Kidney (tissue), 14 donors: ENCODE results near the gene ACAA1. TPM values are rescaled to one million over a fixed set of nuclear protein-coding genes. Genes with fewer than 3 reads are reported as not detected.
A peak's percentile ranks its signal among the peaks of the same experiment; 100 is the strongest.

ENCODE experiments used
- DNase-seq, 5 donors: peaks; one replicate each; pipeline ENCODE4 v3.0.0-alpha.2; 2013 to 2020
- FAIRE-seq: peaks from 2 replicates; lab custom pipeline; 2012; peaks lifted over from hg19 to GRCh38; lab: Jason Lieb, UNC
- H3K27ac ChIP-seq, 2 donors: one replicate each; pipeline ENCODE4 v1.7.0; 2013; ENCODE audit warnings: low read depth in 2 of 2, low read length in 2 of 2, inconsistent platforms in 1 of 2
- H3K27me3 ChIP-seq: one replicate; pipeline ENCODE4 v1.7.1; 2013; ENCODE audit warnings: low read length, inconsistent platforms; ENCODE audit not compliant: control insufficient read depth, insufficient read depth
- H3K36me3 ChIP-seq, 3 donors: one replicate each; pipeline versions ENCODE4 v1.7.0 to v1.7.1; 2013; ENCODE audit warnings: low read length in 3 of 3, control low read depth in 1 of 3, inconsistent platforms in 1 of 3; ENCODE audit not compliant: insufficient read depth in 3 of 3, control insufficient read depth in 2 of 3
- H3K4me1 ChIP-seq, 3 donors: one replicate each; pipeline versions ENCODE4 v1.7.0 to v1.7.1; 2013; ENCODE audit warnings: low read length in 3 of 3, inconsistent platforms in 1 of 3, low read depth in 1 of 3; ENCODE audit not compliant: control insufficient read depth in 2 of 3, insufficient read depth in 2 of 3
- H3K4me3 ChIP-seq, 3 donors: one replicate each; pipeline versions ENCODE4 v1.7.0 to v1.8.1; 2013; ENCODE audit warnings: low read length in 3 of 3, control low read depth in 1 of 3, inconsistent platforms in 1 of 3
- H3K9ac ChIP-seq, 3 donors: one replicate each; pipeline versions ENCODE4 v1.7.0 to v1.7.1; 2013; ENCODE audit warnings: low read length in 3 of 3, control low read depth in 1 of 3, inconsistent platforms in 1 of 3
- H3K9me3 ChIP-seq, 3 donors: one replicate each; pipeline versions ENCODE4 v1.7.0 to v1.7.1; 2013; ENCODE audit warnings: low read length in 3 of 3, control low read depth in 1 of 3, inconsistent platforms in 1 of 3; ENCODE audit not compliant: control insufficient read depth in 2 of 3, insufficient read depth in 1 of 3
- CTCF ChIP-seq: IDR thresholded peaks from 3 replicates; pipeline ENCODE4 v1.5.1; 2012; ENCODE audit warnings: mild to moderate bottlenecking, moderate library complexity, borderline replicate concordance; ENCODE audit not compliant: insufficient read depth; ENCODE audit errors: extremely low read depth
- intact Hi-C: fragments of 100-400 bp; cut with DNase I; formaldehyde crosslinking; loops from one replicate; pipeline ENCODE4 v1.11.1; 2022
- polyA plus RNA-seq: library from polyadenylated mRNA; stranded (reverse); fragments of 350-450 nt; fragmentation: Illumina TruSeq; extraction: RNeasy Lipid Tissue Mini Kit (QIAGEN cat#74804); gene quantifications from one replicate; pipeline ENCODE4 v1.2.3, GENCODE V29; 2014; ENCODE audit warnings: low read depth, low replicate concordance; ENCODE audit not compliant: insufficient read depth
- total RNA-seq: library from RNA; stranded (reverse); fragmentation: NEBNext Ultra II Directional; extraction: Animal tissue kit (Norgen Biotek cat#: 25700); gene quantifications from one replicate; pipeline ENCODE4 v1.2.1, GENCODE V29; 2021
- donor health status: control.
- donor health status: control.
- donor health status: control.
- donor health status: control.
- donor health status: control.
- donor health status: DM: yes; HTN: yes; CAD: no.
- donor health status: Normal renal cell carcinoma (clear cell type).

ACAA1 gene
- total and polyA plus RNA-seq, 2 donors from 2014 or later: 90.0 to 566 TPM

- H3K4me3 ChIP-seq: peak overlapping the region in 1 of 3 donors; percentile 4
- H3K4me1 ChIP-seq: peaks cover 0 to 47% (median 35%) of the 10 kb centered on the region in 3 donors
- DNase-seq (no peak), FAIRE-seq (no peak)
- H3K9ac ChIP-seq: no peak overlapping the region
- no peak for TF ChIP-seq CTCF
- peaks cover 5 to 76% (median 47%) of the 10 kb centered on the region in 3 donors for H3K36me3 ChIP-seq
- intact Hi-C loops: no loop called here
- no peaks in the 10 kb centered on the region for H3K9me3 ChIP-seq
- peak overlapping the region in 1 of 2 donors; percentile 12 for H3K27ac ChIP-seq
- no peaks in the 10 kb centered on the region for H3K27me3 ChIP-seq
Measured at GRCh38 chr3:38130631-38131065, 6.3 kb downstream of the ACAA1 start.

- Histone ChIP-seq H3K36me3 (peaks cover 5 to 76% (median 56%) of the 10 kb centered on the region in 3 donors), H3K4me1 (peaks cover 0 to 42% (median 35%) of the 10 kb centered on the region in 3 donors), H3K9ac (no peak overlapping the region), H3K9me3 (no peaks in the 10 kb centered on the region), H3K27me3 (no peaks in the 10 kb centered on the region), H3K4me3 (no peak overlapping the region), H3K27ac (peak overlapping the region in 1 of 2 donors; percentile 13)
- DNase-seq: peak in 1 of 5 donors; percentile 5
- no peak for TF ChIP-seq CTCF
- no peak for FAIRE-seq
- intact Hi-C loops: no loop called here
Measured at GRCh38 chr3:38129058-38129457, 7.9 kb downstream of the ACAA1 start.

GRCh38 chr3:38128303-38128655 is 8.6 kb downstream of the ACAA1 start:
- H3K9me3 ChIP-seq: no peaks in the 10 kb centered on the region
- H3K27ac ChIP-seq: no peak overlapping the region
- H3K4me3 ChIP-seq: no peak overlapping the region
- FAIRE-seq: no peak
- peaks cover 3 to 77% (median 56%) of the 10 kb centered on the region in 3 donors for H3K36me3 ChIP-seq
- TF ChIP-seq CTCF: no peak
- intact Hi-C loops: no loop called here
- H3K27me3 ChIP-seq: no peaks in the 10 kb centered on the region
- no peak for DNase-seq
- no peak overlapping the region for H3K9ac ChIP-seq
- H3K4me1 ChIP-seq: peaks cover 0 to 38% (median 30%) of the 10 kb centered on the region in 3 donors
